MM.1S (cell line): ENCODE results near the gene NUP62.

ENCODE experiments used
- EZH2 ChIP-seq: fragments of 300-600 bp; sonication (generic); optimal IDR thresholded peaks from 2 replicates; pipeline ENCODE3; 2017; ENCODE audit warnings: low read depth, mild to moderate bottlenecking, antibody characterized with exemption, low read length, mixed read lengths
- EZH2phosphoT487 ChIP-seq: fragments of 300-600 bp; sonication (generic); IDR thresholded peaks from 2 replicates; pipeline ENCODE4 v1.6.1; 2018; ENCODE audit warnings: antibody characterized with exemption, low read length
- TF ChIP-seq, protein P1 (sequence below): fragments of 300-600 bp; sonication (generic); IDR thresholded peaks from 2 replicates; pipeline ENCODE4 v1.5.1; 2016; ENCODE audit warnings: antibody characterized with exemption, low read length, mixed read lengths

DNA sequence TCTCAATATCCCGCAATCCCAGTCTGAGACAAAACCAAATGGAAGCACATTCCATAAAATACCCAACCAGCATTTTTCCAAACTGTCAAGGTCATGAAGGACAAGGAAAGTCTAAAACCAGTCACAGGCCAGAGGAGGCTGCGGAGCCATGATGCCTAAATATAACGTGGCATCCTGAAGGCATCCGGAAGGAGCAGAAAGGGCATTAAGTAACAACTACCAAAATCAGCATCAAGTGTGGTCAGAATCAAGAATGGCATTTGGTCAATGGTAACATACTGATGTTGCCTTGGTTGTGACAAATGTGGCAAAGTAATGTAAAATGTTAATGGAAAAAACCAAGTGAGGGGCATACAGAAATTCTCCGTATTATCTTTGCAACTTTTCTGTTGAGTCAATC is 3.8 kb downstream of the NUP62 start:
- TF ChIP-seq EZH2 (no peak), EZH2phosphoT487 (no peak)
- TF ChIP-seq, protein P1, sequence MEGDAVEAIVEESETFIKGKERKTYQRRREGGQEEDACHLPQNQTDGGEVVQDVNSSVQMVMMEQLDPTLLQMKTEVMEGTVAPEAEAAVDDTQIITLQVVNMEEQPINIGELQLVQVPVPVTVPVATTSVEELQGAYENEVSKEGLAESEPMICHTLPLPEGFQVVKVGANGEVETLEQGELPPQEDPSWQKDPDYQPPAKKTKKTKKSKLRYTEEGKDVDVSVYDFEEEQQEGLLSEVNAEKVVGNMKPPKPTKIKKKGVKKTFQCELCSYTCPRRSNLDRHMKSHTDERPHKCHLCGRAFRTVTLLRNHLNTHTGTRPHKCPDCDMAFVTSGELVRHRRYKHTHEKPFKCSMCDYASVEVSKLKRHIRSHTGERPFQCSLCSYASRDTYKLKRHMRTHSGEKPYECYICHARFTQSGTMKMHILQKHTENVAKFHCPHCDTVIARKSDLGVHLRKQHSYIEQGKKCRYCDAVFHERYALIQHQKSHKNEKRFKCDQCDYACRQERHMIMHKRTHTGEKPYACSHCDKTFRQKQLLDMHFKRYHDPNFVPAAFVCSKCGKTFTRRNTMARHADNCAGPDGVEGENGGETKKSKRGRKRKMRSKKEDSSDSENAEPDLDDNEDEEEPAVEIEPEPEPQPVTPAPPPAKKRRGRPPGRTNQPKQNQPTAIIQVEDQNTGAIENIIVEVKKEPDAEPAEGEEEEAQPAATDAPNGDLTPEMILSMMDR, result no peak
